Stimulated activated CD4-positive, alpha-beta T cell treated with anti-CD3 and anti-CD28 coated beads, Interleukin-1b, Interleukin-23, amount 100 ng/mL, for 48 hours (primary cell): ENCODE measurements around the gene TGFBR1.
"Not testable (repeated sequence)": the region's sequence is repeated elsewhere in the genome, so short reads cannot be mapped to it uniquely, and the experiment has no call there.

ENCODE experiments used
- DNase-seq: peaks from one replicate; pipeline ENCODE4 v3.0.0-alpha.2; 2020

The TGFBR1 gene

GRCh38 chr9:99192786-99193465, 88.0 kb downstream of the TGFBR1 start:
- DNase-seq: no peak

DNA sequence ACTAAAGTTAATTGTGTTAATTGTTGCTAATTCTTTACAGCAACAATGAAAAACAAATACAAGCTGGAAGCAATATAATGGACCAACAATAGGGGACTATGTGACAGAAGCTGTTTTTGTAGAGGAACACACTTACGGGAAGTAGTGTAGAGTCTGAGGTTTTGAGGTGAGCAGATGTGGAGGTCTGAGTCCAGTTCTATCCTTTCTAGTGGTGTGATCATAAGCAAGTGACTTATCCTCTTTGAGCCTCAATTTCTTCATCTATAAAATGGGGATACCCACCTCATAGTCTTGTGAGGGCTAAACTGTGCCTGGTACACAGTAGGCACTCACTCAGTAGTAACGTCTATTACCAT, 88.5 kb downstream of the TGFBR1 start:
- no peak for DNase-seq

DNA sequence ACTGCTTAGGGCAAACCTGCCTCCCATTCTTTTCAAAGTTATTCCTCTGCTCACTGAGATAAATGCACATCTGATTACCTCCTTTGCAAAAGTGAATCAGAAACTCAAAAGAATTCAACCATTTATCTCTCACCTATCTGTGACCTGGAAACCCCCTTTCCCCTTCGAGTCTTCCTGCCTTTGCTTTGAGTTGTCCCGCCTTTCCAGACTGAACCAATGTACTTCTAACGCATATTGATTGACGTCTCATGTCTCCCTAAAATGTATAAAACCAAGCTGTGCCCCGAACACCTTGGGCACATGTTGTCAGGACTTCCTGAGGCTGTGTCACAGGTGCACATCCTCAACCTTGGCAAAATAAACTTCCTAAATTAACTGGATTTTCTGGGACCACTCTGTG, 91.6 kb downstream of the TGFBR1 start:
- not testable (repeated sequence) for DNase-seq

DNA sequence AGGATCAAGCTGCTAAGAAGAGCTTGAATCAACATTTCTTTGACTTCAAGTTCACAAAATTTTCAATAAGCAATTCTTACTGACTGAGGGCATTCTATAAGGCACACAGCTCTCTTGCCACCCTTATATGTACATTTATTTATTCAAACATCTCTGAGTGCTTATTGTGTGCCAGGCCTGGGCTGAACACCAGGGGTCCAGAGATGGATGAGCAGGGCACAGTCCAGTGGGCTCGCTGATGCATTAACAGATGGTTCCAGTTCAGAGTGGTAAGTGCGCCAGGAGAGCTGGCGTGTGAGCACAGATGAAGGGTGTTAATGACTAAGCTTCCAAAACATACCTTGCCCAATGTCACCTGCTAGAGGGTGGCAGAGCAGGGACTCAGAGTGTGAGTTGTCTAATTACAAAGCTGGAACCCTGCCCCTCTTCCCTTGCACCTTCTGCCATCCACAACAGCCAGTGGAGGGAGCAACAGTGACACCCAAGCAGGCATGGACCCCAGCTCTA, 92.3 kb downstream of the TGFBR1 start:
- DNase-seq: no peak

GRCh38 chr9:99197987-99198386, 93.1 kb downstream of the TGFBR1 start:
- DNase-seq: no peak

- no peak for DNase-seq
Measured at GRCh38 chr9:99199938-99200539, 95.1 kb downstream of the TGFBR1 start.

DNA sequence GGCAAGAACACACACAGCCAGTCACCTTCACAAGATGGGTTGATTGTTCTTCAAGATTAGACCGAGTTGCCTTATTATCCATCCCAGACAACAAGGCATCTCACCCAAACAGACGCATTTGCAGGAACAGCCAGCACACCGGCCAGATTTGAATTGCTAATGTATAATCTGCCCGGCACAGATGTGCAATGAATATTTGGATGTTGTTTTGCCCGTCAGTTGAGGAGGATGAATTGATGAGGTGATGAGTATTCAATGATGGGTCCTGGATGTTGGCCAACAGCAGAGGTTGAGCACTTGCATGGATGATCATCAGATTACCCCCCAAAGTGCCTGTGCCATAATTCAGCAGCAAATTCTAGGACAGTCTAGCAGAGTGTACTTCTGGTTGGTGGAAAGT, 96.7 kb downstream of the TGFBR1 start:
- no peak for DNase-seq
